ENCODE measurements around the gene CLCN6.

CLCN6 gene

DNA sequence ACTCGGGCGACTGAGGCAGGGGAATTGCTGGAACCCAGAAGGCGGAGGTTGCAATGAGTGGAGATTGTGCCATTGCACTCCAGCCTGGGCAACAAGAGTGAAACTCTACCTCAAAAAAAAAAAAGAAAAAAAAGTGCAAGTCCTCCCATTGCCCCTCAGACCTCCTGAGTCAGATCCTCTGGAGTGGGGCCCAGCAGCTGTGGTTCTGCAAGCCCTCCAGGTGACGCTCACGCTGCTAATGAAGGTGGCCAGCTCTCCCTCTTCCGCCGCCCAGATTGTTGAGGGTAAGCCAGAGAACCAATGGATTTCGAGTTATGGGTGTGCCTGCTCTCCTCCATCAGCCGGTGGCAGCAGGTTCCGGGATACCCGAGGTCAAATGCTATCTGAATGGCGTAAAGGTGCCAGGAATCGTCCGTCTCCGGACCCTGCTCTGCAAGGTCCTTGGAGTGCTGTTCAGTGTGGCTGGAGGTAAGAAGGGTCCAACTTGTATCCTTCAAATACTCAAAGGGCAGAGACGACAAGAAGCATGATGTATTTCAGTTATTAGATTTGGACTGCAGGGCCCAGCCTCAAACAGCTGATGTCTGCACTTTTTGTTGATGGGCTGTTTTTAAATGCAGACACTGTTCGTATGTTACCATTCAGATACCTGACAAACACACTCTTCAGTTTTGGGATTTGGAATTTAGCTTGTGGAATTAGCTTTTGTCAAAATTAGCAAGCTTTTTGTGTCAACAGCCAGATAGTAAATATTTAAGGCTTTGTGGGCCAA is 17.6 kb downstream of the CLCN6 start:
- DNase-seq (ENCODE audit: low read depth in 1 of 2, low spot score in 1 of 2) = no peak

GRCh38 chr1:11825131-11825530 is 19.1 kb downstream of the CLCN6 start:
- DNase-seq (ENCODE audit: low read depth in 1 of 2, low spot score in 1 of 2) = no peak

- no peak for DNase-seq (ENCODE audit: low read depth in 1 of 2, low spot score in 1 of 2)
Measured at GRCh38 chr1:11826946-11827345, 21.0 kb downstream of the CLCN6 start.

- DNase-seq (ENCODE audit: low read depth in 1 of 2, low spot score in 1 of 2) = no peak
Measured at GRCh38 chr1:11828511-11828910, 22.5 kb downstream of the CLCN6 start.

DNA sequence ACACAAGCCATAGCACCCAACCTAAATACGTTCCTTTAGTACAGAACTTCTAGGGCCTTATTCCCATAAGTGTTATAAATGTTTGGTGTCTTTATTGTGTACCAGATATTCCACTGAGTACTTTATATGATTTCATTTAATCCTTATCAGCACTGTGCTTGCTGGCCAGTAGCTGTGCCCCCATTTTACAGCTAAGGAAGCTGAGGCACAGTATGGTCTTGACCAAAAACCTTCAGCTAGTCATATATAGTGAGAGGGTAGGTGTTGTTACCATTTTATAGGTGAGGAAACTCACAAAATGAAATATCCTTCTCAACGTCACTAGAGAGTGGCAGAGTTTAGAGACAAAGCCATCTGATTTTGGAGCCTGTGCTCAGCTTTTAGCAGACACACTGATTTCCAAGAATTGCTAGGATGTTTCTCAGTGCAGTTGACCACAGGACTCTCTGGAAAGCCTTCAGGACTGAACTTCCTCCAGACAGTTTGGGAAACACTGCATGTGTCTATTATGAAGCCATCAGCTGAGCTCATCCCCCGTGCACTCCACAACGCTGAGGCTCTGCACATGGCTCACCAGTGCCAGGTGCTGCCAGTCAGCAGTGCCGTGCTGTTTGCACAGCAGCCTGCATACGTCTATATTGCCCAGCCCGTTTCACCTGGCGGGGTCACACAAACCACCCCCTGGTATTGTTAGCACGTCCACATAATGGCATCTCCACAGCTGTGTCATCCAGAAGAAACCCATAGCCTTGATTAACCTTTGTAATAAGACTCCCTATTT is 26.1 kb downstream of the CLCN6 start:
- no peak for DNase-seq (ENCODE audit: low read depth in 1 of 2, low spot score in 1 of 2)

- no peak for DNase-seq (ENCODE audit: low read depth in 1 of 2, low spot score in 1 of 2)
Measured at GRCh38 chr1:11833497-11833896, 27.5 kb downstream of the CLCN6 start.

DNA sequence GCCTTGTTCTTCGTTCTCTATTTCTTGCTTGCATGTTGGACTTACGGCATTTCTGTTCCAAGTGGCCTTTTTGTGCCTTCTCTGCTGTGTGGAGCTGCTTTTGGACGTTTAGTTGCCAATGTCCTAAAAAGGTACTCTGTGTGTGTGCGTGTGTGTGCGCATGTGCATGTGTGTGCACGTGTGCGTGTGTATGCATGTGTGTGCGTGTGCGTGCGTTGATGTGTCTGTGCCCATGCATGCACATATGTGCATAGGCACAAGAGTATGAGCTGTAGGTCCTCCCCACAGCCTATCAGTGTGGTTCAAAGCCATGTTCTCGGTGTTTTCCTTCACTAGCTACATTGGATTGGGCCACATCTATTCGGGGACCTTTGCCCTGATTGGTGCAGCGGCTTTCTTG is 27.9 kb downstream of the CLCN6 start:
- no peak for DNase-seq (ENCODE audit: low read depth in 1 of 2, low spot score in 1 of 2)

DNA sequence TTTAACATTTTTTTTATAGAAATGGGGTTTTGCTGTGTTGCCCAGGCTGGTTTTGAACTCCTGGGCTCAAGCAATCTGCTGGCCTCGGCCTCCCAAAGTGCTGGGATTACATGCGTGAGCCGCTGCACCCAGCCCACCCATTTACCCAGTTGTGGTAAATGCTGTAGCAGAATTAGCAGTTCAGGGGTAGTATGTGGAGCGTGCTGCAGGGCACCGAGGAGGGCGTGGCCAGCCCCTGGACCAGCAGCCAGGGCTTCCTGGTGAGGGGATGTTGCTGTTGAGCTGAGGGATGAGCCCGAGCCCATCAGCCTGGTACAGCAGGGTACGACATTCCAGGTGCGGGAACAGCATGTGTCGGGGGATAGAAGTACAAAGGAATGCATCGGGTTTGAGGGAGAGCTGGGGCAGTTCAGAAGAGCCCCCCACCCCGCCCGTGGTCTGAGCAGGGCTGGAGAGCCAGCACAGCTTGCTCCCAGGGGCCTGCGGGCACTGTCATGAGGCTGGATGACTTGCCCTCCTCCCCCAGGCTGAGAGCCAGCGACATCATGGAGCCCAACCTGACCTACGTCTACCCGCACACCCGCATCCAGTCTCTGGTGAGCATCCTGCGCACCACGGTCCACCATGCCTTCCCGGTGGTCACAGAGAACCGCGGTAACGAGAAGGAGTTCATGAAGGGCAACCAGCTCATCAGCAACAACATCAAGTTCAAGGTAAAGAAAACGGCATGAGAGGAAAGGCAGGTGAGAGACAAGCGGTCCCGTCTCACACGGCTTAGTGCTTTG is 29.6 kb downstream of the CLCN6 start:
- no peak for DNase-seq (ENCODE audit: low read depth in 1 of 2, low spot score in 1 of 2)

DNA sequence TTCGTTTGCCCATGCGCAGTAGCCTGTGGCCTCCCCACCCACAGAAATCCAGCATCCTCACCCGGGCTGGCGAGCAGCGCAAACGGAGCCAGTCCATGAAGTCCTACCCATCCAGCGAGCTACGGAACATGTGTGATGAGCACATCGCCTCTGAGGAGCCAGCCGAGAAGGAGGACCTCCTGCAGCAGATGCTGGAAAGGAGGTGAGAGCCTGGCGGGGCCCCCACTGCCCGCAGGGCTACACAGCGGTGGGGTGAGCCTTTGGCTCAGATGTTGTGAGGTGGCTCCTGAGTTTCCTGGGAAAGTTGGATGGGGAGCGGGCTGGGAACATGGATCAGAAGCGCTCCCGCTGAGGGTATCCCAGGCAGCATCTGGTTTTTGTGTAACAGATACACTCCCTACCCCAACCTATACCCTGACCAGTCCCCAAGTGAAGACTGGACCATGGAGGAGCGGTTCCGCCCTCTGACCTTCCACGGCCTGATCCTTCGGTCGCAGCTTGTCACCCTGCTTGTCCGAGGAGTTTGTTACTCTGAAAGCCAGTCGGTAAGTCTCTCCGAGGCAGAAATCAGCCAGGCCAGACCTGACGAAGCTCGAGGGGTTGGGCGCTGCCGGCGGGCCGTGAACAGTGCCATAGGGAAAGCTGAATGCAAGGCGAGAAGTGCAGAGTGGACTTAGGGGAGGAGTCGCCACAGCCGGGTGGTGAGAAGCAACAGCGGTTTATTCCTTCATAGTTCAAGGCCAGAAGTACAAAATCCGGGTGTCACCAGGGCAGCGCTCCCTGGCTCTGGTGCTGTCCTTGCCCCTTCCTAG is 31.2 kb downstream of the CLCN6 start:
- DNase-seq (ENCODE audit: low read depth in 1 of 2, low spot score in 1 of 2) = no peak

DNA sequence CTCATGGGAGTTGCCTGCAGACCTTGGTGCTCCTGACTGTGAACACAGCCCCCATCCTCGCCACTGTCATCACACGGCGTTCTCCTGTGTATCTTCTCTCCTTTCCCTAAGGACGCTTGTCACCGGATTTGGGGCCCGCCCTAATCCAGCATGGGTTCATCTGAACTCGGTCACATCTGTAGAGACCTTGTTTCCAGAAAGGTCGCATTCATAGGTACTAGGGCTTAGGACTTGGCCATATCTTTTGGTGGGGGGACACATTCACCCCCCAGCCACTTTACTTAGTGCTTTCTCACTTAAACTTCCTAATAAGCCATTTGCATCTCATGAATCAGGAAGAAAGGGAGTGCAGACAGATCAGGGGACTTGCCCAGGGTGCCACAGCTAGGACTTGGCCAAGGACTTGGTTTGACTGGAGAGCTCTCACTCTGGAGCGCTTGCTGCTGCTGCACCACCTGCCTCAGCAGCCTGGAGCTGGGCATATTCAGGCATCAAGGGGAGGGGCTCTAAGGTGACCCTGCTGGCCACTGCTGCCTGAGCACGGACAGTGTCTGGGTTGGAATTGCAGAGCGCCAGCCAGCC is 31.9 kb downstream of the CLCN6 start:
- no peak for DNase-seq (ENCODE audit: low read depth in 1 of 2, low spot score in 1 of 2)

DNA sequence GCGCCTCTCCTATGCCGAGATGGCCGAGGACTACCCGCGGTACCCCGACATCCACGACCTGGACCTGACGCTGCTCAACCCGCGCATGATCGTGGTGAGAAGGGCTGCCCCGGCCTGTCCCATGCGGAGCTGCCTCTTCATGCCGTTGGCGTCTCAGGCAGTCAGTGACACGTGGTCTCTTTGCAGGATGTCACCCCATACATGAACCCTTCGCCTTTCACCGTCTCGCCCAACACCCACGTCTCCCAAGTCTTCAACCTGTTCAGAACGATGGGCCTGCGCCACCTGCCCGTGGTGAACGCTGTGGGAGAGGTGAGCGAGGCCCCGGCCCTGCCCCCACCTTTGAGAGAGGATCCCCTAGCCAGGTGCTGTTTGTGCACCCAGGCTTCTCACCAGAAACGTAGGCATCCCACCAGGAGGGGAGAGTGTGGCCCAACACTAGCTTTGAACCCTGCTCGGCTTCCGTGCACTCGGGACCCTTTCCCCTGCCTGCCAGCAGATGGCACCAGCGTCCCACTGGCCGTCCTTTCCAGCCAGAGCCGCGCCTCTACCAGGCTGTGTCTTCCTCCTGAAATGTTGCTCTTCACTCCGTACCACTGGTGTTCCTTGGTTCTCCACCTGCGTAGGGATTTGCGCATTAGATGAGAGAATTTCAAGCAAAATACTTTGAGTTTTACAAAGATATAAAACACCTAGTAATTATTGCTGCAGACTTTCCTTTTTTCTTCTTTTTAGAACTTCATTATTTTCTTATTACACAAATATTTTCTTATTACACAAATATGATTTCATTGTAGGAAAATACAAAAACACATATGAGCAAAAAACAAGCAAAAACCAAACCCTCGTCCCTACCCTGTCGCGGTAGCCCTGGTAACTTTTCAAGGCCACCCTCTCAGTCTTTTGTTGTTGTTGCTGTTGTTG is 32.6 kb downstream of the CLCN6 start:
- peak; percentile 60 to 67 for DNase-seq (ENCODE audit: low read depth in 1 of 2, low spot score in 1 of 2)

- no peak for DNase-seq (ENCODE audit: low read depth in 1 of 2, low spot score in 1 of 2)
Measured at GRCh38 chr1:11839727-11840705, 34.0 kb downstream of the CLCN6 start.

GRCh38 chr1:11841245-11842153 is 35.5 kb downstream of the CLCN6 start:
- DNase-seq (ENCODE audit: low read depth in 1 of 2, low spot score in 1 of 2) = no peak

DNA sequence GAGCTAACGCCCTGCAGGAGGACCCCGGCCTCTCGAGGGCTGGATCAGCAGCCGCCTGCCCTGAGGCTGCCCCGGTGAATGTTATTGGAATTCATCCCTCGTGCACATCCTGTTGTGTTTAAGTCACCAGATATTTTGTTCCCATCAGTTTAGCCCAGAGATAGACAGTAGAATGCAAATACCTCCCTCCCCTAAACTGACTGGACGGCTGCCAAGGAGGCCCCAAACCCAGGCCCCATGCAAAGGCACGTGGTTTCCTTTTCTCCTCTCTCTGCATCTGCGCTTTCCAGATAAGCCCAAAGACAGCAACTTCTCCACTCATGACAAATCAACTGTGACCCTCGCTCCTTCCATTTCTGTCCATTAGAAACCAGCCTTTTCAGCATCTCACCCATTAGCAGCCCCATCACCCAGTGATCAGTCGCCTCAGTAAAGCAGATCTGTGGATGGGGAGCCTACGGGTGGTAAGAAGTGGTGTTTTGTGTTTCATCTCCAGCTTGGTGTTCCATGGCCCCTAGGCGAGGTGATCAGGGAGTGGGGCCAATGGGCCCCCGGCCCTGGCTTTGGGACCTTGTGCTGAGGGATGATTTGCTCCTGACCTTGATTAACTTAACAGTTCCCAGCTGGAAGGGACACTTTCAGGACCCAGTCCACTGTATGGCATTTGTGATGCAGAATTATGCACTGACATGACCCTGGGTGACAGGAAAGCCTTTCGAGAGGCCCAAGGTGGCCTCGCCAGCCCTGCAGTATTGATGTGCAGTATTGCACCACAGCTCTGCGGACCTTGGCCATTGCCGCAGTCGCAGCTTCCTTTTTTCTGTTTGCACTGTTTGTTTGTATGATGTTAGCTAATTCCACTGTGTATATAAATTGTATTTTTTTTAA is 36.4 kb downstream of the CLCN6 start:
- no peak for DNase-seq (ENCODE audit: low read depth in 1 of 2, low spot score in 1 of 2)

DNA sequence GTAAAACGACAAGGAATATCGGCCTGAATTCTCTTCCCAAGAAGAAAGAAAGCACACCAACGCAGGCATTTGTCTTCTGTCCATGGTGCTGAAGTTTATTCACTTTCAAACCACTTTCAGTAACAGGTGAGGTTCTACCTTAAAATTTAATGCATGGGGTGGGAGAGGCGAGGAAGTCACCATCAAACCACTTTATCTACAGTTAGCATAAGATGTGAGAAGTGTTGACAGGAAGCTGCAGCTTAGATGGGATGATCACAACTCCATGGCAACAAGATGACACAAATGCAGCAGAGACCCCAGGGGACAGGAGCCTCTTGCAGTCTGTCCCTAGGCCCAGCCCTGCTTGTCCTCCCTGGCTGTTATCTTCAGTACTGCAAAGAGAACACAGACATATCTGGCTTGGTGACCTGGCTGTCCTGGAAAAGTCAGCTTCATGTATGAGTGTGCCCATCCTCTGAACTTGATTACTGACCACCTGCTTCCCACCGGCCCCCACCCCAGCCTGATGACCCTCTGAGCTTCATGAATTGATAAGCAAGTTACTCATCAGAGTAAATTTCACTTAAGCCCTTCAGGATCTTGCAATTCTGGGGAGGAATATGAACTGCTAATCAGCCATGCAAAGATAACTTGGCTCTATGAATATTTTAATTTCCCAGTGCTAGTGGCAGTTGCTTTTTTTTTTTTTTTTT is 39.8 kb downstream of the CLCN6 start:
- DNase-seq (ENCODE audit: low read depth in 1 of 2, low spot score in 1 of 2) = no peak

Data from stimulated activated CD4-positive, alpha-beta T cell treated with anti-CD3 and anti-CD28 coated beads, Interleukin-15, amount 100 ng/mL, for 1 hour (primary cell).